ENCODE data around the gene SLC36A1.

Gene SLC36A1

DNA sequence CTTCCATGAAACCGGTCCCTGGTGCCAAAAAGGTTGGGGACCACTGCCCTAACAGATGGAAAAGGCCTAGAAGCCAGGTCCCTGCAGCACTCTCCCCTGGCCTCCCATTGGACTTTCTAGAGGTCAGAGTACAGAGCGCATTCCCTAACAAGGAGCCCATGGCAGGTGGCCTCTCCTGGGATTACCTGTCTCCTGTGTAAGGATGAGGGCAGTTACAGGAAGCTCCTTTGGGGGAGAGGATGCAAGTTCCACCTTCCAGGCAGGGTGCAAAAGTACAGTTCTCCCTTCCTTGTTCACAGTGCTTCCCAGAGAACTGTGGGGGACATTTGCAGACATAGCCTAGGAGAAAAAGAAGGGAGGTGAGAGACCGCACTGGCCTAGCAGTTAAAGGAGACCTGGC is 62.4 kb downstream of the SLC36A1 start:
- H3K27ac ChIP-seq: no peak overlapping the region
- no peak overlapping the region for H3K4me3 ChIP-seq (ENCODE audit: low read depth in 1 of 2, low read length in 1 of 2)
- H3K36me3 ChIP-seq: no peaks in the 10 kb centered on the region

DNA sequence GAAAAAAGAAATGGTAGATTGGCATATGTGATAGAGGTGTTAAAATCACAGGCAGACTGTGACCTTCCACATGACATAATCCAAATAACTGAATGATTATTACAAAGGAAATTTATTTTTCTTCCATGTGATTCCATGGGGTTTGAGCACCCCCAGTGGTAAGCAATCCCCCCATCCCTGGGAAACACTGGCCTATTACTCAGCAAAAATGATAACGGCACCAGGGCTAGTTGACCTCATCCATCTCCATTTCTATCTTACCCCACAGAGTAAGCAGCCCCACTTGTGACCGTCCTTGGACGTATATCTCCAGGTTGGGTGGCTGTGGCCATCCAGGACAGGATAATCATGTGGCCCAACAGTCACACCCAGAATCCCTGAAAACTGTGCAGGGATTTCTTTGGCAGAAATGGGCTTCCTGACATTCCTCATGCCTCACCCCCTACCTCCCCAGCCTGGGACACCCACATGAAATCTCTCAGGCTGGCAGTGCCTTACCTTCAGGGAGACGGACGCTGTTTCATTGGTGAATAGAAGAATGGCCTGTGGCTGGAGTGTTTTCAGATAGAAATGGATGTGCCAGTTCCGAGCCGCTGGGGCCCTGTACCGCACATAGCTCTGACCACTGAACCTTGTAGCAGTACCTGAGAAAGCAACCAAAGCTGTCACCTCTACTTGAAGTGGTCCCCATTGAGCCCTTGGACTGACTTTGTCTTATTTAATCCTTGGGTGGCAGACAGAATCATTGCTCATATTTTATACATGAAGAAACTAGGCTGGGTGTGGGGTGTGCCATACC is 69.9 kb downstream of the SLC36A1 start:
- Histone ChIP-seq H3K27ac (no peak overlapping the region), H3K36me3 (no peaks in the 10 kb centered on the region), H3K4me1 (ENCODE audit: control insufficient read depth in 1 of 2, insufficient read depth in 1 of 2, low read depth in 1 of 2, low read length in 1 of 2) (peaks cover 7 to 9% of the 10 kb centered on the region in 2 experiments), H3K27me3 (no peaks in the 10 kb centered on the region), H3K4me3 (ENCODE audit: low read depth in 1 of 2, low read length in 1 of 2) (no peak overlapping the region), H3K9me3 (no peaks in the 10 kb centered on the region)
- TF ChIP-seq, protein P1, sequence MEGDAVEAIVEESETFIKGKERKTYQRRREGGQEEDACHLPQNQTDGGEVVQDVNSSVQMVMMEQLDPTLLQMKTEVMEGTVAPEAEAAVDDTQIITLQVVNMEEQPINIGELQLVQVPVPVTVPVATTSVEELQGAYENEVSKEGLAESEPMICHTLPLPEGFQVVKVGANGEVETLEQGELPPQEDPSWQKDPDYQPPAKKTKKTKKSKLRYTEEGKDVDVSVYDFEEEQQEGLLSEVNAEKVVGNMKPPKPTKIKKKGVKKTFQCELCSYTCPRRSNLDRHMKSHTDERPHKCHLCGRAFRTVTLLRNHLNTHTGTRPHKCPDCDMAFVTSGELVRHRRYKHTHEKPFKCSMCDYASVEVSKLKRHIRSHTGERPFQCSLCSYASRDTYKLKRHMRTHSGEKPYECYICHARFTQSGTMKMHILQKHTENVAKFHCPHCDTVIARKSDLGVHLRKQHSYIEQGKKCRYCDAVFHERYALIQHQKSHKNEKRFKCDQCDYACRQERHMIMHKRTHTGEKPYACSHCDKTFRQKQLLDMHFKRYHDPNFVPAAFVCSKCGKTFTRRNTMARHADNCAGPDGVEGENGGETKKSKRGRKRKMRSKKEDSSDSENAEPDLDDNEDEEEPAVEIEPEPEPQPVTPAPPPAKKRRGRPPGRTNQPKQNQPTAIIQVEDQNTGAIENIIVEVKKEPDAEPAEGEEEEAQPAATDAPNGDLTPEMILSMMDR (IDR thresholded peaks at IDR 0.05): no peak

More for the DNA sequence above, 62.4 kb downstream of the SLC36A1 start:
- TF ChIP-seq, protein P1 (IDR thresholded peaks at IDR 0.05): no peak
- no peaks in the 10 kb centered on the region for H3K27me3 ChIP-seq
- no peaks in the 10 kb centered on the region for H3K9me3 ChIP-seq
- H3K4me1 ChIP-seq (ENCODE audit: control insufficient read depth in 1 of 2, insufficient read depth in 1 of 2, low read depth in 1 of 2, low read length in 1 of 2): peaks cover 5 to 8% of the 10 kb centered on the region in 2 experiments

DNA sequence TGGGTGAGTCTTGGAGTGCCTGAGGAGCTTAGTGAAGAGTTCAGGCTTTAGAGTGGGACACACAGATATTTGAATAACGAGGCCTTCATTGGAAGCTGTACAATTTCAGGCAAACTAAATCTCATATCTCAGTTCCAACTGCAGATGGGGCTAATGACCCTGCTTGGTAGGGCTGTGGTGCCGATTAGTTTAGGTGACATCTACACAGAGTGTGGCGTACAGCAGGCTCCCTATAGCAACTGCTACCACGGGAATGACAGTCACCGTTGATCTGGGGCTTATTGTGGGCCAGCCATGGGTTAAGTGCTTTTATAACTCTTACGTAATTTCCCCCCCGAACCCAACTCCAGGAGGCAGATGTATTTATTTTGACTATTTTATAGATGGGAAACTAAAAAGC is 72.9 kb downstream of the SLC36A1 start:
- no peak overlapping the region for H3K27ac ChIP-seq
- no peaks in the 10 kb centered on the region for H3K36me3 ChIP-seq
- H3K4me1 ChIP-seq (ENCODE audit: control insufficient read depth in 1 of 2, insufficient read depth in 1 of 2, low read depth in 1 of 2, low read length in 1 of 2): peaks cover 18 to 21% of the 10 kb centered on the region in 2 experiments
- no peak overlapping the region for H3K4me3 ChIP-seq (ENCODE audit: low read depth in 1 of 2, low read length in 1 of 2)
- H3K27me3 ChIP-seq: no peaks in the 10 kb centered on the region
- H3K9me3 ChIP-seq: no peaks in the 10 kb centered on the region
- TF ChIP-seq, protein P1 (IDR thresholded peaks at IDR 0.05): no peak

DNA sequence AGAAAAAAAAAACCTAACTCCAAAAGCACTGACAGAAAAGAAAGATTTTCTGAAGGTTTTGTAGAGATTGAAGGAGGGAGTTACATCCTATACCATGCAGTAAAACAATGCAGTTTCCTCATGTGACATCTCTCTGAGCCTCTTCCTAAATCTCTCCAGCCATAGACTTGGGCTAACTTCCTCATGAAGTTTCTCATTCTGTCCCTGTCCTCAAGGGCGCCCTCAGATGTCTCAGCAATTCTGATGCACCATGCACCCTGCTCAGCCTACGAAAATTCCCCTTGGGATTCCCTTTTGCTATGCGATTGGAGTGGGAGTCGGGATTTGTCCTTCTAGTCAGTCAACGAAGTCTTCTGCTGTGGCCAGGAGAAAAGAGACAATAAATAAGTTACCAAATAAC is 74.8 kb downstream of the SLC36A1 start:
- Histone ChIP-seq H3K4me3 (ENCODE audit: low read depth in 1 of 2, low read length in 1 of 2) (no peak overlapping the region), H3K36me3 (no peaks in the 10 kb centered on the region), H3K4me1 (ENCODE audit: control insufficient read depth in 1 of 2, insufficient read depth in 1 of 2, low read depth in 1 of 2, low read length in 1 of 2) (peaks cover 18 to 21% of the 10 kb centered on the region in 2 experiments), H3K9me3 (no peaks in the 10 kb centered on the region), H3K27ac (no peak overlapping the region), H3K27me3 (no peaks in the 10 kb centered on the region)
- TF ChIP-seq, protein P1 (IDR thresholded peaks at IDR 0.05): no peak

DNA sequence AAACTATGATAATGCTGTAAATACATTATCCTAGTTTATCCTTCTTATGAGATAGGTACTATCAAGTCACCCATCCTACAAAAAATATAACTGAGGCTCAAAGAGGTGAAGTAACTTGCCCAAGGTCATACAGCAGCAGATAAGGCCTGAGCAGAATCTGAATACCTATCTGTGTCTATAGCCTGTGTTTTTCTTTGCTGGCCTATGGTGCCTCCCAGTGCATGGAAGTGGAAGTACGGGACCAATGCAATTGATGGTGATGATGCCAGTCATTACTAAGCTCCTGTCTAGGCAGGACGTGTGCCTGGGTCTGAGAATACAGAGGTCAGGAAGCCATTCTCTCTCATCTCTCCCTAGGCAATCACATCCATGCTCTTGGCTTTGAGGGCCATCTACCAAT is 75.9 kb downstream of the SLC36A1 start:
- Histone ChIP-seq H3K4me3 (ENCODE audit: low read depth in 1 of 2, low read length in 1 of 2) (no peak overlapping the region), H3K4me1 (ENCODE audit: control insufficient read depth in 1 of 2, insufficient read depth in 1 of 2, low read depth in 1 of 2, low read length in 1 of 2) (peaks cover 18 to 21% of the 10 kb centered on the region in 2 experiments), H3K27me3 (no peaks in the 10 kb centered on the region), H3K27ac (no peak overlapping the region), H3K9me3 (no peaks in the 10 kb centered on the region), H3K36me3 (no peaks in the 10 kb centered on the region)
- TF ChIP-seq, protein P1 (IDR thresholded peaks at IDR 0.05): peak; percentile 11

Measured in neutrophil (primary cell).